Loucy (cell line): ENCODE results near the gene HOXD8.

Experiments used
- H2AFZ ChIP-seq: fragments of 200-600 bp; sonication (generic); 2 replicates; pipeline ENCODE4 v1.6.0; 2016; ENCODE audit warnings: antibody characterized with exemption, mild to moderate bottlenecking, low read length, moderate library complexity
- H3F3A ChIP-seq: fragments of 200-600 bp; 2 replicates; pipeline ENCODE4 v1.6.0; 2016; ENCODE audit warnings: antibody characterized with exemption, low read depth, mild to moderate bottlenecking
- H3K27me3 ChIP-seq: fragments of 200-600 bp; sonication (generic); 2 replicates; pipeline ENCODE4 v1.6.1; 2014; ENCODE audit warnings: low read length, mild to moderate bottlenecking; ENCODE audit not compliant: insufficient read depth, poor library complexity, severe bottlenecking
- H3K36me3 ChIP-seq: fragments of 200-600 bp; sonication (generic); 2 replicates; pipeline ENCODE4 v1.6.1; 2016; ENCODE audit warnings: low read length; ENCODE audit not compliant: insufficient read depth
- H3K4me1 ChIP-seq: fragments of 200-600 bp; sonication (generic); 2 replicates; pipeline ENCODE4 v1.5.1; 2014; ENCODE audit warnings: low read length, mild to moderate bottlenecking; ENCODE audit not compliant: insufficient read depth, poor library complexity, severe bottlenecking
- H3K4me2 ChIP-seq: fragments of 200-600 bp; sonication (generic); 2 replicates; pipeline ENCODE4 v1.6.0; 2014; ENCODE audit warnings: antibody characterized with exemption, low read length, low read depth, mild to moderate bottlenecking; ENCODE audit not compliant: poor library complexity, severe bottlenecking
- H3K4me3 ChIP-seq: fragments of 200-600 bp; sonication (generic); 2 replicates; pipeline ENCODE4 v1.5.1; 2014; ENCODE audit warnings: low read length, mild to moderate bottlenecking, mixed read lengths; ENCODE audit not compliant: poor library complexity, severe bottlenecking
- H3K79me2 ChIP-seq: fragments of 200-600 bp; sonication (generic); 2 replicates; pipeline ENCODE4 v1.6.1; 2014; ENCODE audit warnings: low read length; ENCODE audit not compliant: insufficient read depth
- H3K9ac ChIP-seq: fragments of 200-600 bp; sonication (generic); 2 replicates; pipeline ENCODE4 v1.6.0; 2014; ENCODE audit warnings: mild to moderate bottlenecking, low read depth, low read length, moderate library complexity; ENCODE audit not compliant: poor library complexity, severe bottlenecking
- H3K9me2 ChIP-seq: fragments of 200-600 bp; sonication (generic); replicated peaks from 2 replicates; pipeline ENCODE4 v1.6.1; 2016; ENCODE audit warnings: low read depth, low read length, mixed read lengths
- H3K9me3 ChIP-seq: fragments of 200-600 bp; sonication (generic); 2 replicates; pipeline ENCODE4 v1.6.1; 2014; ENCODE audit warnings: mild to moderate bottlenecking, antibody characterized with exemption, low read length, low read depth; ENCODE audit not compliant: insufficient read depth
- H4K20me1 ChIP-seq: fragments of 200-600 bp; sonication (generic); 2 replicates; pipeline ENCODE4 v1.6.0; 2014; ENCODE audit warnings: antibody characterized with exemption, low read length, mild to moderate bottlenecking; ENCODE audit not compliant: insufficient read depth, poor library complexity, severe bottlenecking
- EZH2phosphoT487 ChIP-seq: fragments of 200-600 bp; IDR thresholded peaks from 2 replicates; pipeline ENCODE4 v1.6.1; 2018; ENCODE audit warnings: antibody characterized with exemption, mild to moderate bottlenecking, moderate library complexity, borderline replicate concordance
- TF ChIP-seq, protein P1 (sequence below): fragments of 200-600 bp; sonication (generic); conservative IDR thresholded peaks from 2 replicates; pipeline ENCODE4 v1.5.1; 2014; ENCODE audit warnings: mild to moderate bottlenecking, antibody characterized with exemption, low read length

HOXD8 gene

DNA sequence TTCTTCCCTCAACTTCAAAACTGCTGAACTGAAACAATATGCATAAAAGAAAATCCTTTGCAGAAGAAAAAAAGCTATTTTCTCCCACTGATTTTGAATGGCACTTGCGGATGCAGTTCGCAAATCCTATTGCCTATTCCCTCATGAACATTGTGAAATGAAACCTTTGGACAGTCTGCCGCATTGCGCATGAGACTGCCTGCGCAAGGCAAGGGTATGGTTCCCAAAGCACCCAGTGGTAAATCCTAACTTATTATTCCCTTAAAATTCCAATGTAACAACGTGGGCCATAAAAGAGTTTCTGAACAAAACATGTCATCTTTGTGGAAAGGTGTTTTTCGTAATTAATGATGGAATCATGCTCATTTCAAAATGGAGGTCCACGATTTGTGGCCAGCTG, 8.4 kb downstream of the HOXD8 start:
- H4K20me1 ChIP-seq = no peaks in the 10 kb centered on the region
- no peaks in the 10 kb centered on the region for H3K9me2 ChIP-seq
- TF ChIP-seq EZH2phosphoT487 = no peak
- TF ChIP-seq, protein P1, sequence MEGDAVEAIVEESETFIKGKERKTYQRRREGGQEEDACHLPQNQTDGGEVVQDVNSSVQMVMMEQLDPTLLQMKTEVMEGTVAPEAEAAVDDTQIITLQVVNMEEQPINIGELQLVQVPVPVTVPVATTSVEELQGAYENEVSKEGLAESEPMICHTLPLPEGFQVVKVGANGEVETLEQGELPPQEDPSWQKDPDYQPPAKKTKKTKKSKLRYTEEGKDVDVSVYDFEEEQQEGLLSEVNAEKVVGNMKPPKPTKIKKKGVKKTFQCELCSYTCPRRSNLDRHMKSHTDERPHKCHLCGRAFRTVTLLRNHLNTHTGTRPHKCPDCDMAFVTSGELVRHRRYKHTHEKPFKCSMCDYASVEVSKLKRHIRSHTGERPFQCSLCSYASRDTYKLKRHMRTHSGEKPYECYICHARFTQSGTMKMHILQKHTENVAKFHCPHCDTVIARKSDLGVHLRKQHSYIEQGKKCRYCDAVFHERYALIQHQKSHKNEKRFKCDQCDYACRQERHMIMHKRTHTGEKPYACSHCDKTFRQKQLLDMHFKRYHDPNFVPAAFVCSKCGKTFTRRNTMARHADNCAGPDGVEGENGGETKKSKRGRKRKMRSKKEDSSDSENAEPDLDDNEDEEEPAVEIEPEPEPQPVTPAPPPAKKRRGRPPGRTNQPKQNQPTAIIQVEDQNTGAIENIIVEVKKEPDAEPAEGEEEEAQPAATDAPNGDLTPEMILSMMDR = no peak
- H3K27me3 ChIP-seq = no peaks in the 10 kb centered on the region
- H3K36me3 ChIP-seq = no peaks in the 10 kb centered on the region
- H3K4me3 ChIP-seq = no peak overlapping the region
- H3K9ac ChIP-seq = no peak overlapping the region
- no peaks in the 10 kb centered on the region for H3F3A ChIP-seq
- no peaks in the 10 kb centered on the region for H3K9me3 ChIP-seq
- no peak overlapping the region for H3K4me2 ChIP-seq
- H3K4me1 ChIP-seq = peaks cover 12% of the 10 kb centered on the region
- H2AFZ ChIP-seq = no peak overlapping the region
- no peaks in the 10 kb centered on the region for H3K79me2 ChIP-seq

DNA sequence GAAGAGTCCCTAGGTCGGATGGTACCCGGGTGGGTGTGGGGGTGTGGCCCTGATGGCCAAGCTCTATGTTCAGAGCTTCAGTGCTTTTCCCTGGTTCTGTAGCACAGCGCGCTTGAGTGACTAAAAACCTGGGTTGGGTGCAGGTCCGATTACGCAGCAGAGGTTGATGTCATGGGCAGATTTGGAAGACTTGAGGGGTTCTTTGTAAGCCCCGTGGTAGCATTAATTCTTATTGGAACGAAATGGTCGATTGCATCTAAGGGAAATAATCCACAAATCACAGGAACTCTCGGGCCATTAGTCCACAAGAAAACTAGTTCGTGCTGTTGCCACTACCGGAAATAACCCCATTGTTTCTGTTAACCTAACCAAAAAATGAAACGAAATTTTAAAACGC, 9.0 kb downstream of the HOXD8 start:
- Histone ChIP-seq H3K9ac (no peak overlapping the region), H3K9me3 (no peaks in the 10 kb centered on the region), H3K4me1 (peaks cover 12% of the 10 kb centered on the region), H3K4me3 (no peak overlapping the region), H3K9me2 (no peaks in the 10 kb centered on the region), H3K79me2 (no peaks in the 10 kb centered on the region), H3K4me2 (no peak overlapping the region), H3K27me3 (no peaks in the 10 kb centered on the region), H4K20me1 (no peaks in the 10 kb centered on the region), H3K36me3 (no peaks in the 10 kb centered on the region), H3F3A (no peaks in the 10 kb centered on the region), H2AFZ (no peak overlapping the region)
- no peak for TF ChIP-seq EZH2phosphoT487
- TF ChIP-seq, protein P1 = no peak

DNA sequence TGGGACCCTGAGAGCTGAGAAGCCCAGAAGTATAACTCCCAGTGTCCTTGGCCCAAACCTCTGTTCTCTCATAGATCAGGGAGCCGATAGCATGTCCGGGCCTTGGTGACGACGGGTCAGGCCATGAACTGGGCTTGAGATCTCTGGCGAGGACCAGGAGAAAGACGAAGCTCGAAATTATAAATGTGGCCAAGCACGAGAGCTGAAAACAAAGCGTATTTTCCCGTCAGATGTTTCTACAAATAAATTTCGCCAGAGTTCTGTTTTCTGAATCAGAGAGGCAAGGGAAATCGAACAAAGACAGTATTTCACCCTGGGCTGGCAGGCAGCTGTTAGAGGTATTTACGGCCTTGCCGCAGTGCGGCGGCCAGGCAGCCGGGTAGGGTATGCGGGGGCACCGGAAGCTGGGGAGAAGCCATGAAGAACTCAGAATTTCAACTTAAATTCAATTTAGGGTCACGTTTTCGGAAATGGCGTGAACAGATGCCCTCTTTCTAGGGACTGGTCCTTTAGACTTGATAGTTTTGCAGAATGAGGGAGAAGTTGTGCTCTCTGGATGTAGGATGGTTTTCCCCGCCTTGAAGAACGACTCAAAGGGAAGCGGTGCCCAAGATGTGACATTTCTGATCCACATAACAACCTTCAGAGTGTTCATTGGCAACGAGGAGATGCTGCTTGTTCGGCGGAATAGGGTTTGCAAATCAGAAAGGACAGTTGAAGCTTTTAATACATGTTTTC, 9.6 kb downstream of the HOXD8 start:
- H3K9me3 ChIP-seq = no peaks in the 10 kb centered on the region
- peaks cover 12% of the 10 kb centered on the region for H3K4me1 ChIP-seq
- H3K27me3 ChIP-seq = no peaks in the 10 kb centered on the region
- no peak overlapping the region for H3K4me3 ChIP-seq
- no peak overlapping the region for H3K9ac ChIP-seq
- no peaks in the 10 kb centered on the region for H4K20me1 ChIP-seq
- no peaks in the 10 kb centered on the region for H3K9me2 ChIP-seq
- H3K36me3 ChIP-seq = no peaks in the 10 kb centered on the region
- H3F3A ChIP-seq = no peaks in the 10 kb centered on the region
- H2AFZ ChIP-seq = no peak overlapping the region
- no peak overlapping the region for H3K4me2 ChIP-seq
- no peaks in the 10 kb centered on the region for H3K79me2 ChIP-seq
- TF ChIP-seq EZH2phosphoT487 = no peak
